Brain microvascular endothelial cell (primary cell): ENCODE measurements around the gene CCT5.

Source experiments
- DNase-seq: peaks from one replicate; pipeline ENCODE4 v3.0.0-alpha.2; 2020
- H3K27ac ChIP-seq: fragments of 250-450 bp; sonication (Bioruptor Pico); 2 replicates; pipeline ENCODE4 v1.5.1; 2020; ENCODE audit warnings: mild to moderate bottlenecking, moderate library complexity
- H3K27me3 ChIP-seq: fragments of 250-450 bp; sonication (Bioruptor Pico); replicated peaks from 2 replicates; pipeline ENCODE4 v1.5.1; 2020; ENCODE audit warnings: mild to moderate bottlenecking
- H3K36me3 ChIP-seq: fragments of 250-450 bp; sonication (Bioruptor Pico); replicated peaks from 2 replicates; pipeline ENCODE4 v1.5.1; 2020; ENCODE audit warnings: mild to moderate bottlenecking
- H3K4me3 ChIP-seq: 2 replicates; pipeline ENCODE4 v1.5.1; 2011; ENCODE audit warnings: low read depth, mild to moderate bottlenecking, control low read depth, low read length, moderate library complexity
- CTCF ChIP-seq: IDR thresholded peaks from 2 replicates; pipeline ENCODE4 v1.5.1; 2011; ENCODE audit warnings: low read depth, mild to moderate bottlenecking, moderate library complexity, low read length, control low read depth, inconsistent platforms; ENCODE audit errors: missing control alignments
- in situ Hi-C: cut with HindIII; loops from 2 replicates; pipeline ENCODE4 v1.10.0; 2017; ENCODE audit warnings: low sequenced_read_pairs, low pct_ligation_motif_present

CCT5 gene

GRCh38 chr5:10248378-10249260, 1.5 kb upstream of the CCT5 start:
- Histone ChIP-seq H3K36me3 (no peaks in the 10 kb centered on the region), H3K4me3 (peak overlapping the region; percentile 98), H3K27ac (peak overlapping the region; percentile 93), H3K27me3 (no peaks in the 10 kb centered on the region)
- no peak for TF ChIP-seq CTCF
- no peak for DNase-seq
- in situ Hi-C loops = no loop called here

- in situ Hi-C loops = no loop called here
- no peaks in the 10 kb centered on the region for H3K27me3 ChIP-seq
- H3K4me3 ChIP-seq = peak overlapping the region; percentile 98
- H3K36me3 ChIP-seq = peaks cover 14% of the 10 kb centered on the region
- H3K27ac ChIP-seq = peak overlapping the region; percentile 93
- no peak for DNase-seq
- no peak for TF ChIP-seq CTCF
Observed at GRCh38 chr5:10250806-10251276, 761 bp downstream of the CCT5 start.

- Histone ChIP-seq H3K36me3 (peaks cover 20% of the 10 kb centered on the region), H3K27ac (no peak overlapping the region), H3K4me3 (peak overlapping the region; percentile 98), H3K27me3 (no peaks in the 10 kb centered on the region)
- TF ChIP-seq CTCF = no peak
- no peak for DNase-seq
- in situ Hi-C loops = no loop called here
Observed at GRCh38 chr5:10251405-10251804, 1.3 kb downstream of the CCT5 start.

GRCh38 chr5:10253390-10253789, 3.3 kb downstream of the CCT5 start:
- in situ Hi-C loops = no loop called here
- TF ChIP-seq CTCF = no peak
- Histone ChIP-seq H3K36me3 (peaks cover 38% of the 10 kb centered on the region), H3K27me3 (no peaks in the 10 kb centered on the region), H3K4me3 (no peak overlapping the region), H3K27ac (no peak overlapping the region)
- no peak for DNase-seq

- Histone ChIP-seq H3K4me3 (no peak overlapping the region), H3K36me3 (peaks cover 51% of the 10 kb centered on the region), H3K27me3 (no peaks in the 10 kb centered on the region), H3K27ac (no peak overlapping the region)
- no peak for DNase-seq
- in situ Hi-C loops = no loop called here
- no peak for TF ChIP-seq CTCF
Observed at GRCh38 chr5:10254686-10255085, 4.6 kb downstream of the CCT5 start.
